ENCODE measurements around the gene FAM133A.

FAM133A gene

DNA sequence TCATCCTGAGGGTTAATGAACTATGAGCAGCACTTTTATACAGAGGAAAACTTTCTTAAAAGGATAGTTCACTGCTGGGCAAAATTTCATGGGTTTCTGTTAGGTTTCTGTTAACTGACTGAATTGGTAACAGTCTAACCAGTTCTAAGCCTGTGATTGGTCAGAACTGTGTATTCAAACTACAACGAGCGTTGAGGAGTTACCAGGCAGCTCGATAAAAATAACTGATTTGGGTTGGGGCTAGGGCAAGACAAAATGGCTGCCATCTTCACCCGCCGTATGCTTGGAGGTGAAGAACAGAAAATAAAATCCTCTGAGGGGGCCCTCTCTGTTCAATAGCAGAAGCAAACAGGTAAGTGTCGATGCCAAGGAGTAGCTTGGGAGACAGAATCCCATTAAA, 22.0 kb downstream of the FAM133A start:
- POLR2A ChIA-PET: no interaction called here
- CTCF ChIA-PET: no interaction called here
- no peak for DNase-seq (ENCODE audit: extremely low spot score)
- no peak for TF ChIP-seq HDGF (IDR thresholded peaks at IDR 0.05; ENCODE audit: borderline replicate concordance)
- TF ChIP-seq FOXK2 (IDR thresholded peaks at IDR 0.05): no peak
- no peak for TF ChIP-seq ELF4 (IDR thresholded peaks at IDR 0.05)
- TF ChIP-seq SP1 (IDR thresholded peaks at IDR 0.05): no peak
- no peak for TF ChIP-seq BHLHE40 (IDR thresholded peaks at IDR 0.05; ENCODE audit: borderline replicate concordance)
- no peak for TF ChIP-seq ZNF384 (IDR thresholded peaks at IDR 0.05)
- no peak for TF ChIP-seq FOXA1 (IDR thresholded peaks at IDR 0.05)
- TF ChIP-seq, protein P1, sequence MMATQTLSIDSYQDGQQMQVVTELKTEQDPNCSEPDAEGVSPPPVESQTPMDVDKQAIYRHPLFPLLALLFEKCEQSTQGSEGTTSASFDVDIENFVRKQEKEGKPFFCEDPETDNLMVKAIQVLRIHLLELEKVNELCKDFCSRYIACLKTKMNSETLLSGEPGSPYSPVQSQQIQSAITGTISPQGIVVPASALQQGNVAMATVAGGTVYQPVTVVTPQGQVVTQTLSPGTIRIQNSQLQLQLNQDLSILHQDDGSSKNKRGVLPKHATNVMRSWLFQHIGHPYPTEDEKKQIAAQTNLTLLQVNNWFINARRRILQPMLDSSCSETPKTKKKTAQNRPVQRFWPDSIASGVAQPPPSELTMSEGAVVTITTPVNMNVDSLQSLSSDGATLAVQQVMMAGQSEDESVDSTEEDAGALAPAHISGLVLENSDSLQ (IDR thresholded peaks at IDR 0.05): no peak
- TF ChIP-seq TARDBP (IDR thresholded peaks at IDR 0.05): no peak
- no peak for TF ChIP-seq SUZ12 (IDR thresholded peaks at IDR 0.05)

DNA sequence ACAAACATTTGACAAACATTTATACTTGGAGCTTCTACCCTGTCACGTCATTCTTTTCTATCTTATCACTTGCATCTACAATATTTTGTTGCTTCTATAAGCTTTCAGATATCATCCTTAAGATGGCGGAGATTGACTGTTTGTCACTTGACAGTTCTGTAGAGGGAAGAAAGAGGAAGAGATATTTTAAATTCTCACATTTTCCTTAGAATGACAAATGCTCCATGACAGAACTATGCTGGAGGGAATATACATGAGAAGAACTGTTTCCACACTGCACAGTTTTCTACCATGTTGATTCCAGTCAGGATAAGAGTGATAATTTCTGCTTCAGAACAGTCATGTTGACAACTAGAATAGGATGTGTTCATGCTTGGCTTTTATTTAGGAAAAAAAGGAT, 29.7 kb downstream of the FAM133A start:
- ChIA-PET POLR2A (no interaction called here), CTCF (no interaction called here)
- no peak for TF ChIP-seq SP1 (IDR thresholded peaks at IDR 0.05)
- TF ChIP-seq ZNF384 (IDR thresholded peaks at IDR 0.05): no peak
- no peak for TF ChIP-seq FOXA1 (IDR thresholded peaks at IDR 0.05)
- TF ChIP-seq BHLHE40 (IDR thresholded peaks at IDR 0.05; ENCODE audit: borderline replicate concordance): no peak
- no peak for TF ChIP-seq TARDBP (IDR thresholded peaks at IDR 0.05)
- no peak for TF ChIP-seq FOXM1 (IDR thresholded peaks at IDR 0.05; ENCODE audit: borderline replicate concordance)
- TF ChIP-seq, protein P1 (IDR thresholded peaks at IDR 0.05): no peak
- TF ChIP-seq CTBP1 (IDR thresholded peaks at IDR 0.05; ENCODE audit: borderline replicate concordance): no peak
- no peak for DNase-seq (ENCODE audit: extremely low spot score)

DNA sequence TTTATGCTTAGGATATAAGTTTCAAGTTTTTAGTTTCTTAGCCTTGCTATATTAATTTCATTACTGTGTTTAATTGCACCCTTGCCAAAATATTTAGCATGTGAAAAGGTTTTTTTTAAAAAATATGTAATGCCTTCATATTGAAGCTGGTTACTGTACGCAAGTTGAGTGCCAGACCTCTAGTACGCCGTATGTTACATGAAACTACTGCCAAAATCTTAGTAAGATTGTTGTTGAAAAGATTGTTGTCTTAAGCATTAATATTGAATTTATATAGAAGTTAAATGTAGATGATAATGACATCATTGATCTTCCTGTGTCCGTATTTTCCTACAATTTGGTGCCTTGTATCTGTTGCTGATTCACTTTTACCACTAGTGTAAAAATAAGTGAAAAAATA, 37.1 kb downstream of the FAM133A start:
- CTCF ChIA-PET: no interaction called here
- no peak for DNase-seq (ENCODE audit: extremely low spot score)

DNA sequence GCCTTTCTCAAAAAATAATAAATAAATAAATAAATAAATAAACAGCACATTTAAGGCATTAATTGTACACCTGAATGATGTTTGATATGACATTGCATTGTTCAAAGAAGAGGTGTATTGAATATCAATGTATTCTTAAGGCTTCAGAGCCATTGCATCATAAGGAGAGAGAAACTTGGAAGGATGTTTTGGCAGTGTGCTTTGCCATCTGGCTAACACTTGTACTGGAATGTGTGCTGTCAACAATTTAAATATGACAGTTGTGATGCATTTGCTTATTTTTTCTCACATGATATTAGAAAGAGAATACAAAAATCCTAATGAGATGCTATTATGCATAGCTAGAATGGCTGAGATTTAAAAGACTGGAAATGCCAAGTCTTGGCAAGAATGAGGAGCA, 67.8 kb downstream of the FAM133A start:
- no peak for TF ChIP-seq ZNF384 (IDR thresholded peaks at IDR 0.05)
- no peak for TF ChIP-seq LEF1 (IDR thresholded peaks at IDR 0.05; ENCODE audit: borderline replicate concordance)
- TF ChIP-seq FOXA1 (IDR thresholded peaks at IDR 0.05): no peak
- TF ChIP-seq TARDBP (IDR thresholded peaks at IDR 0.05): no peak
- no peak for TF ChIP-seq NFRKB (IDR thresholded peaks at IDR 0.05)
- no peak for TF ChIP-seq CTBP1 (IDR thresholded peaks at IDR 0.05; ENCODE audit: borderline replicate concordance)
- no peak for TF ChIP-seq SP1 (IDR thresholded peaks at IDR 0.05)
- no peak for TF ChIP-seq ARNT (IDR thresholded peaks at IDR 0.05)
- TF ChIP-seq BHLHE40 (IDR thresholded peaks at IDR 0.05; ENCODE audit: borderline replicate concordance): no peak
- TF ChIP-seq, protein P1 (IDR thresholded peaks at IDR 0.05): no peak
- TF ChIP-seq SUZ12 (IDR thresholded peaks at IDR 0.05): no peak
- no peak for TF ChIP-seq FOXM1 (IDR thresholded peaks at IDR 0.05; ENCODE audit: borderline replicate concordance)
- TF ChIP-seq L3MBTL2 (conservative IDR thresholded peaks at IDR 0.05): no peak
- no peak for TF ChIP-seq ELF4 (IDR thresholded peaks at IDR 0.05)
- TF ChIP-seq FOXK2 (IDR thresholded peaks at IDR 0.05): no peak
- no peak for TF ChIP-seq HDGF (IDR thresholded peaks at IDR 0.05; ENCODE audit: borderline replicate concordance)
- ChIA-PET POLR2A (no interaction called here), CTCF (no interaction called here)
- no peak for DNase-seq (ENCODE audit: extremely low spot score)

More for the DNA sequence above, 37.1 kb downstream of the FAM133A start:
- POLR2A ChIA-PET: no interaction called here
- TF ChIP-seq TARDBP (IDR thresholded peaks at IDR 0.05): no peak
- no peak for TF ChIP-seq HDGF (IDR thresholded peaks at IDR 0.05; ENCODE audit: borderline replicate concordance)

DNA sequence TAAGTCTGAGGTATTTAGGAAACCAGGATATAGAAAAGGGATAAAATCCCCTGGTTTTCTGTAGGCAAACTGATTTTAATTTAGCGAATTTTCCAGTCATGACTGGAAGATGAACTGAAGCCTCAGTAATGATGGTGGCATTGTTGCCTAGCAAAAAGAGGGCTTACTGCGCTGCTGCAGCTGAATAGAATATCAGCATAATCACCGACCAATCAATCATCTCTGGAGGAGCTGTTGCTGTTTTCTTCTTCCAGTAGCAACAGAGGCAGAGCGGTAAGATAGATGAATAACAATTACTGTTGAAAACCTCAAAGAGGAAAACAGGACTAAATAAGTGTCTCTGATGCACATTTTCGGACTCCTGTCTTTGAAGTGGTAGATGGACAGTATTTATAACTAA, 86.2 kb downstream of the FAM133A start:
- POLR2A ChIA-PET: no interaction called here
- CTCF ChIA-PET: no interaction called here
- DNase-seq (ENCODE audit: extremely low spot score): no peak
- TF ChIP-seq, protein P1 (IDR thresholded peaks at IDR 0.05): no peak
- no peak for TF ChIP-seq FOXM1 (IDR thresholded peaks at IDR 0.05; ENCODE audit: borderline replicate concordance)
- no peak for TF ChIP-seq NFRKB (IDR thresholded peaks at IDR 0.05)
- TF ChIP-seq FOXA1 (IDR thresholded peaks at IDR 0.05): no peak
- no peak for TF ChIP-seq LEF1 (IDR thresholded peaks at IDR 0.05; ENCODE audit: borderline replicate concordance)
- TF ChIP-seq L3MBTL2 (conservative IDR thresholded peaks at IDR 0.05): no peak
- TF ChIP-seq SUZ12 (IDR thresholded peaks at IDR 0.05): no peak

Data from HEK293T (cell line).